Retina (tissue), 1 donor: ENCODE data around the gene SLC22A23.
"Not testable (repeated sequence)": the region's sequence is repeated elsewhere in the genome, so short reads cannot be mapped to it uniquely, and the experiment has no call there.

Experiments
- DNase-seq: peaks from one replicate; pipeline ENCODE4 v3.0.0-alpha.2; 2016

Gene SLC22A23

GRCh38 chr6:3259491-3259958, 197.3 kb downstream of the SLC22A23 start:
- DNase-seq = peak; percentile 75

DNA sequence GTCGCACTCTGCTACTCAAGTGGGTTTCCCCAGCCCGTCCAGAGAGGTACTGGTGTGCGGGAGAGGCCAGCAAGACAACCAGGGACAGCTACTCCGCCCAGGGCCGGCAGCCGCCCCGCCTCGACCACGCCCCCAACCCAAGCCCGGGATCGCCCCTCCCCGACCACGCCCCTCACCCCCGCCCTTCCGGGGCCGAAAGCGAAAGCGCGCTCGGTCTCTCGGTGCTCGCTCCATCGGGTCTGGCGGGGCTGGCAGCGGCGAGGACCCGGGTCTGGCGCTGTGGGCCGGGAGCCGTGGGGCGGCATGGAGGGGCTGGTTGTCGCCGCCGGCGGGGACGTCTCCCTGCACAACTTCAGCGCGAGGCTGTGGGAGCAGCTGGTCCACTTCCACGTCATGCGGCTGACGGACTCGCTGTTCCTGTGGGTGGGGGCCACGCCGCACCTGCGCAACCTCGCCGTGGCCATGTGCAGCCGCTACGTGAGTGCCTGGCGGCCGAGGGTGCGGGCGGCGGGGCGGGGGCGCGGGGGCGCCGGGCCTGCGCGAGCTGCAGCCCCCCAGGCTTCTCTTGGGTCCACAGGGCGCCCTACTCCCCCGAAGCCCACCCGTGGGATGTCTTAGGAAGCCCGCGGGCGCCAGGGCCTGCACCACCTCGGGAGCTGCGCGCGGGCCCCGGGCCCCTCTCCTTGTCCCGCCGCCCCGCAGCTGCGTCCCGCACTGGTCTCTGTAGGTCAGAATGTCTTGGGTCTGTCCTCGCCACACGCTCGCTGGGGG, 197.9 kb downstream of the SLC22A23 start, which contains the start of gene PSMG4:
PSMG4 (plus strand) TSS at position 228 of the 771 bp plus-strand sequence; CDS start at position 304, 76 bp downstream.
- peak; percentile 91 for DNase-seq

DNA sequence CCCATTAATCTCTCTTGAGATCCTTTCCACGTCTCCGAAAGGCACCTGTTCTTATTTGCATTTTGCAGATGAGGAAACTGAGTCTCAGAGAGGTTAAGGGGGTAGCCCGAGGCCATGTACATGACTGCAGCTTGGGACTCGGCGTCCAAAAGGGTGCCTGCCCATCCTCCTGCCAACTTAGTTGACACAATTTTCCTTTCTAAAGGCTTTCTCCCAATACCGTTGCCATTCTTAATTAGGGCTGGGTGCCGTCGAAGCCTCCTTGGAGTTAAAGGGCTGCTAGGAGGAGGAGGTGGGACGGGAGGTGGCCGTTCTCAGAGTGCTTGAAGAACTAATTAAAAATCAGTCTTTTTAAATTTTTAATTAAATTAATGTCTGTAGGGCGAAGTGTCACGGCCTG, 198.6 kb downstream of the SLC22A23 start:
- no peak for DNase-seq

DNA sequence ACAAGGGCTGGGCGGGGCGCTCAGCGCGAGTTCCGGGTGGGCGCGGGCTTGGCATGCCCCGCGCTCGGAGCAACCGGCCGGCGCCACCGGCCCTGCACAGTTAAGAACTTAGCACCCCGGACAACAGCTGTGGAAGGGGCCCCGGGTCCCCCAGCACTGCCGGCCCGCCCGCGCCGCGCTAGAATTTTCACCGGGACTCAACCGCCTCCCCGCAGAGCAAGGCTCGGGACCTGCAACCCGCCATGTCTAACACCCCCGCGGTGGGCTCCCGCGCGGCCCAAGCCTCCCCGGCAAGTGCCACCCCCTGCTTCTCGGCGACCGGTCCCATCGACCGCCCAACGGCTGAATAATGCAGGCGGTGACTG, 203.3 kb downstream of the SLC22A23 start:
- no peak for DNase-seq

GRCh38 chr6:3252861-3253596, 203.8 kb downstream of the SLC22A23 start:
- no peak for DNase-seq

DNA sequence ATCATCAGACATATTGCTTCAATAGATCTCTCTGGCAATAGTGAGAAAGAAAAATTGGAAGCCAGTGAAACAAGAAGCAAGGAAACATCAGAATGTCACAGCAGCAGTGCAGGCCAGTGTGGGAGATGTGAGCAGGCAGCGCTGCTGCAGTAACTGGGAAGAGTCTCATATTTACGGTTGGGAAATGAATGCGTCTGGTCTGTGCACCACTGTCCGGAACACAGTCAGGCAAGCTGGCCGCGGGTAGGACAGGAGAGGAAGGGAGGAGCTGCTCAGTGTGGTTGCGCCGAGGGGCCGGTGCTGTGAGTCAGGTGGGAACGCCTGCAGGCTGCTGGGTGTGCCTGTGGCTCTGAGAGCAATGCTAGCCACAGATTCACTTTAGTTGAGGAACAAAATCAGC, 204.5 kb downstream of the SLC22A23 start:
- DNase-seq = no peak

DNA sequence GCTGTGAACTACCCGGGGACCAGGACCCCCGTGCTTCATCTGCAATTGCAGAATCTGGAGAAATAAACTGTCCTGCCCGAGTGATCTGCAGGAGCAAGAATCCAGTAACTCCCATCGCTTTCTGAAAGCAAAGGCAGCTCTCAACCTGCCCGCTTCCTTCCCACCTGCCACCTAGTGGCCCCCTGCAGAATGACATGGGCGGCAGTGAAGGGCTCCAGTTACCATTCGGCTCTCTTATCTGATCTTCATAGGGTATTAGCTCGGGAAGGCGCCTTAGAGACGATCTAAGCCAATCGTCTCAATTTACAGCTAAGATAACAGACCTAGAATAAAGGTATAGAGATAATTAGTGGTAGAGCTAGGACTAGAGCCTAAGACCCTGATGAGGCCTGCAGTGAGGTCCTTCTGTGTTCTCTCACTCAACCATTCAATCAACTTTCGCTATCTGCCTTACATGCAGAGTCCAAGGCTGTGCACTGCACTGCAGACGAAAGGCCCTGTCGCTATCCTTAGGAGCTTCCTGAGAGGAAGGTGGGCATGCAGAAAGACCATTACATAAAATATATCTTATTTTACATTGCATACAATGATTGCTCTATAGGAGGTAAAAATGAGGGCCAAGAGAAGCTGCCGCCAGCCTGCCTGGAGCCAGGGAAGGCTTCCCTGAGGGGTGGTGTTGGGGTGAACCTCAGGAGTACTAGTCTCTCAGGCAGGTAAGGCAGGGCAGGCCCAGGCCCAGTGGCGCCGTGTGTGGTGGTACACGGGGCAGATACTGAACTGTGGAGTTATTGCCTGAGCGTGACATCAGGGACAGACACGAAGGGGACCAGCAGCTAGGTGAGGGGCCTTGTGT, 205.2 kb downstream of the SLC22A23 start:
- DNase-seq = peak; percentile 91

- DNase-seq = no peak
Measured at GRCh38 chr6:3250231-3250675, 206.6 kb downstream of the SLC22A23 start.

DNA sequence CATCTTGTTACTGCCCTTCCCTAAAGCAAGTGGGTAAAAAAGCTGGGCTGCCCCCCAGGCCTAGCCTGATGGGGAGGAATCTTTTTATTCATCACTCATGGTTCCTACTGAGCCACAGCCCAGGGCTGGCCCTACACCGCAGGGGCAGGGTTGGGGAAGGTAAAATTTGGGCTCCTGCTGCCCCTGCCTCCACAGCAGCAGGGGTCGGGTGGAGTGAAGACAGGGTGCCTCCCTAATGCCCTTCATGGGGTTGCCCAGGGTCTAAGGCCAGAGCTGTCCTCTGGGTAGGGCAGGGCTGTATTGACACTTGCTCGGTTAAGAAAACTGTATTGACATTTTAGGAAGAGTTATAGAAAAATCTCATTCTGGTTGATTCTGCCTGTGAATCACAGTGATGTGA, 207.0 kb downstream of the SLC22A23 start:
- DNase-seq = no peak

DNA sequence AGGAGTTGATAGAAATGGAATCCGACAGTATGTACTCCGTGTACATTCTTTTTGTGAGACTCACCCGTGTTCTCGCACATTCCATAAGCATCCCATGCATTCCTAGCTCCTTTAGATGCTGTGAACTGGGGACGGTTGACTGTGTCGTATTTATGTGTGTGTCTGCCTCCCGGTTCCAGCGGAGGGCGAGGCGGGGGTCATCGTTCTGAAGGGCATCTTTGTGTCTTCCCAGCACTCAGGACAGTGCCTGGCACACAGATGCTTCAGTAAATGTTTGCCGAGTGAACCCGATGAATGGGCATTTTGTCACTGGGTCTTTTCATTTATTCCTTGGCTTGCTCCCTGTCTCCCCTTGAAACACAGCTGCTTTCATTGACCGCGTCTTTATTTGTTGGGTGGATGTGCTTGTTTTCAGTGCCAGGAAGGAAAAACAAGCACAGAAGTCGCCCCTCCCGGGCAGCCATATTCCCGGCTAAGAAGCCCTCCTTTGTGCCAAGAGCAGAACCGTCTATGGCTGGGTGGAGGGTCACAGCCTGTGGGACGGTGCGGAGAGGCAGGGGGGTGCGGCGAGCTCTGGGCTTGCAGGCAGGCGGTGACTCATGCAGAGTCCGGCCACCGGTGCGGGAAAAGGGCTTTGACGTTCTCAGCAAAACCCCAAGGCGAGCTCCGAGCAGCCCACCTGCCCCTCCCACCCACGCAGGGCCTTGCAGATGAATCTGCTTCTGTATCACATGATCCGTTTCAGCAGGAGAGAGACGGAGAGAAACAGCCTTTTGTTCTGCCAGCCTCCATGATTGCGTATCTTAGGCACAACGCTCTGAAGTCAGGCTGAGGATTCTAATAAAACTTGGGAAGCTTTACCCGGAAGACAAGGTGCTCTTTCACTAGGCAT, 209.3 kb downstream of the SLC22A23 start:
- DNase-seq = peak; percentile 91

- DNase-seq = no peak
Measured at GRCh38 chr6:3245216-3245615, 211.6 kb downstream of the SLC22A23 start.

DNA sequence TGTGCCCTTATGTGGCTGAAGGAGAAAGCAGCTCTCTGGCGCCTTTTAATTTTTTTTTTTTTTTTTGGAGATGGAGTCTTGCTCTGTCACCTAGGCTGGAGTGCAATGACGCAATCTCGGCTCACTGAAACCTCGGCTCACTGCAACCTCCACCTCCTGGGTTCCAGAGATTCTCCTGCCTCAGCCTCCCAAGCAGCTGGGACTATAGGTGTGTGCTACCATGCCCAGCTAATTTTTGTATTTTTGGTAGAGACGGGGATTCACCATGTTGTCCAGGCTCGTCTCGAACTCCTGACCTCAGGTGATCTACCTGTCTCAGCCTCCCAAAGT, 212.1 kb downstream of the SLC22A23 start:
- not testable (repeated sequence) for DNase-seq

DNA sequence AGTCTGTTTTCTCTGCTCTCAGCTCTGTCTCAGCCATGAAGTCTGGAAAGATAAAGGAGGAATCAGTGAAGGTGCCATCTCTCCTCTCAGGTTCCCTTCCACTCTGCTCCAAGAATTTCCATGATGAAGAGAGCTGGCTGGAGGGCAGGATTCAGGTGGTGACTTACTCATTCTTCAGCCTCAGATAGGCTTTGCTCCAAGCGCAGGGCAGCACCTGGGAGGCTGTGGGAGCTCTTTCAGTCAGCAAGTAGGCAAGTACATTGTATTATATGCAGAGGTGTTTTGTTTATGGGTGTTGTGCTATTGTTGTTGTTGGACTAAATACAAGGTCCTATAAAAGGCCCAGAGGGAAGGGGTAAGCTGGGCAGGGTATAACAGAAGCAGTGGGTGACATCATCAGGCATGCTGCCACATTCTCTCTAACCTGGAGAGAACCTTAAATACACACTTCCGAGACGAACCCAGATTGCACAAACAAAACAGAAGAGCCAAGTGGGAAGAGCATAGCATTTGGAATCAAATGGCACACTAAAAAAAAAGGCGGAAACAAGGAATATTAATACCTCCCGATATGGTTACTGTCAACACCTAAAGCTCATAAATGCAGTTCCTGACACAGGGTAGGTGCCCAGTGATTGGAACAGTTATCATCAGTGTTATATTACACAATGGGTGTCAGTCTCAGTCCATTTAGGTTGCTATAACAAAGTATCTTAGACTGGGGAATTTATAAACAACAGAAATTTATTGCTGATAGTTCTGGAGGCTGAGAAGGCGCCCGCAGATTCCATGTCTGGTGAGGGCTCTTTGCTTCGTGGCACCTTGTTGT, 212.6 kb downstream of the SLC22A23 start:
- no peak for DNase-seq

- no peak for DNase-seq
Measured at GRCh38 chr6:3242768-3243167, 214.1 kb downstream of the SLC22A23 start.

GRCh38 chr6:3241745-3242144, 215.1 kb downstream of the SLC22A23 start:
- not testable (repeated sequence) for DNase-seq

DNA sequence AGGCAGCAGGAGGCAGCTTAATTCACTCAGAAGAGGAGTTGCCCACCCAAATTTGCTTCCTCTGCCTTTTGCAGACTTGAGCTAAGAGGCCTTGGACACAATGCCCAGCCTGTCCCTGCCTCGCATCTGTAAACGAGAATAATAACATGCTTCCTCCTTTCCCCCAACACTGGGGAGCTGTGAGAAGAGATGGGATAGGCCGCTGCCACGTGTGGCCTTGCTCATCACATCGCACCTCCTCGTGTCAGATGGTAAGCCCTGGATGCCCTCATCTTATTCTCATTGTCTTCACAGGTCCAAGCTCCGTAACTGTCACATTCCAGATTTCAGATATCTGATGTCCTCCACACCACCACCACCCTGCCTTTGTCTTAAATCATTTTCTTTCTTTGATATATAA, 216.3 kb downstream of the SLC22A23 start:
- DNase-seq = peak; percentile 19

GRCh38 chr6:3239110-3239830, 217.6 kb downstream of the SLC22A23 start:
- DNase-seq = peak; percentile 26

GRCh38 chr6:3237761-3238662, 218.8 kb downstream of the SLC22A23 start:
- no peak for DNase-seq

DNA sequence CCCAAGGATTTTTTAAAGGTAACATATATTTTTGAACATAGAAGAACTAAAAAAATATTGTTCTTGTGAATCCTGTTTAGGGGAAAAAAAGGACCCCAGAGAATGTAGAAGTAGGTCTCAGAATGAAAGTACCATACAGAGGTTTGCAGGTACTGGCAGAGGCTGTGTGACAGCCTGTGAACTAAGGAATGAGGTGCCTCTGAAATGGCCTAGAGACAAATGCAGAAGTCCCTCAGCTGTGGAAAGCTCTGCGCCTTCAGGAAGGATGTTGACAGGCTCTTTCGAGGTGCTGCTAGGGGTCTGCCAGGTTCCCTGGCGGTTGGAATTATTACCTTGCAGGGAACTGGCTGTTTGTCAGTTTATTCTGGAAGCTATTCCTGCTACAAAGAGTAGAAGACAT, 220.8 kb downstream of the SLC22A23 start:
- DNase-seq = no peak
